ENCODE data around the gene DDT.
"Not testable (repeated sequence)": the region's sequence is repeated elsewhere in the genome, so short reads cannot be mapped to it uniquely, and the experiment has no call there.

DNA sequence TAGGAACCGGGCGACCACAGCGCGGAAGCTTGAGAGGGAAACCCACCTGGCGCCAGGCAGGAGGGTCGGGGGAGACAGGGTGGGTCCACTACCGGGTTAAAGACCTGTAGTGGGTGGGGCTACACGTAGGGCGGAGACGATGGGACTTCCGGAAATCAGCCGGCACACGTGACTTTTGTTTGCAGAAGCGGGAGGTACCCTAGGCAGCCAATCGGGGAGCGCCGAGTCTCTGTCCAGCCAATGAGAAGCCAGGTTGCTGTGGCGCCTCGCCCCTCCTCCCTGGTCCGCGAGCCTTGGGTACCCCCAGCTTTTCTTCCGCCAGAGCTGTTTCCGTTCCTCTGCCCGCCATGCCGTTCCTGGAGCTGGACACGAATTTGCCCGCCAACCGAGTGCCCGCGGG, 7.7 kb downstream of the DDT start, which contains the start of gene DDTL:
- TF ChIP-seq, protein P1, sequence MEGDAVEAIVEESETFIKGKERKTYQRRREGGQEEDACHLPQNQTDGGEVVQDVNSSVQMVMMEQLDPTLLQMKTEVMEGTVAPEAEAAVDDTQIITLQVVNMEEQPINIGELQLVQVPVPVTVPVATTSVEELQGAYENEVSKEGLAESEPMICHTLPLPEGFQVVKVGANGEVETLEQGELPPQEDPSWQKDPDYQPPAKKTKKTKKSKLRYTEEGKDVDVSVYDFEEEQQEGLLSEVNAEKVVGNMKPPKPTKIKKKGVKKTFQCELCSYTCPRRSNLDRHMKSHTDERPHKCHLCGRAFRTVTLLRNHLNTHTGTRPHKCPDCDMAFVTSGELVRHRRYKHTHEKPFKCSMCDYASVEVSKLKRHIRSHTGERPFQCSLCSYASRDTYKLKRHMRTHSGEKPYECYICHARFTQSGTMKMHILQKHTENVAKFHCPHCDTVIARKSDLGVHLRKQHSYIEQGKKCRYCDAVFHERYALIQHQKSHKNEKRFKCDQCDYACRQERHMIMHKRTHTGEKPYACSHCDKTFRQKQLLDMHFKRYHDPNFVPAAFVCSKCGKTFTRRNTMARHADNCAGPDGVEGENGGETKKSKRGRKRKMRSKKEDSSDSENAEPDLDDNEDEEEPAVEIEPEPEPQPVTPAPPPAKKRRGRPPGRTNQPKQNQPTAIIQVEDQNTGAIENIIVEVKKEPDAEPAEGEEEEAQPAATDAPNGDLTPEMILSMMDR (IDR thresholded peaks at IDR 0.05; ENCODE audit: insufficient read depth, low read length, poor library complexity, severe bottlenecking): not testable (repeated sequence)
- not testable (repeated sequence) for TF ChIP-seq EZH2phosphoT487 (conservative IDR thresholded peaks at IDR 0.05; ENCODE audit: low read length)

Data from SU-DHL-6 (cell line).